Measurements from ENCODE around the gene ZNF280A. TPM values are rescaled to one million over a fixed set of nuclear protein-coding genes. Genes with fewer than 3 reads are reported as not detected.
"Not testable (repeated sequence)": the region's sequence is repeated elsewhere in the genome, so short reads cannot be mapped to it uniquely, and the experiment has no call there.

The ZNF280A gene
- total RNA-seq, 2 donors from 2014 or later = not detected

GRCh38 chr22:22535662-22536061 is 15.6 kb upstream of the ZNF280A start:
- intact Hi-C loops (cut with DNase I) = no loop called here
- Histone ChIP-seq H3K27ac (no peak overlapping the region), H3K4me3 (no peak overlapping the region), H3K9me3 (no peaks in the 10 kb centered on the region), H3K4me1 (replicated peaks) (no peaks in the 10 kb centered on the region), H3K36me3 (no peaks in the 10 kb centered on the region), H3K27me3 (replicated peaks; ENCODE audit: insufficient read depth) (peaks cover 2% of the 10 kb centered on the region)
- TF ChIP-seq POLR2A (IDR thresholded peaks at IDR 0.05) (no peak), CTCF (IDR thresholded peaks at IDR 0.05) (no peak), POLR2AphosphoS5 (IDR thresholded peaks at IDR 0.05) (no peak)
- WGBS = 85% methylated on average over 3 of the region's 3 CpGs
- no peak for DNase-seq (ENCODE audit: low spot score)

GRCh38 chr22:22534604-22535415 is 14.7 kb upstream of the ZNF280A start:
- intact Hi-C loops (cut with DNase I) = no loop called here
- H3K4me3 ChIP-seq = no peak overlapping the region
- no peaks in the 10 kb centered on the region for H3K9me3 ChIP-seq
- no peak for DNase-seq (ENCODE audit: low spot score)
- TF ChIP-seq CTCF (IDR thresholded peaks at IDR 0.05) = no peak
- no peak for TF ChIP-seq POLR2AphosphoS5 (IDR thresholded peaks at IDR 0.05)
- TF ChIP-seq POLR2A (IDR thresholded peaks at IDR 0.05) = no peak
- H3K36me3 ChIP-seq = no peaks in the 10 kb centered on the region
- H3K27ac ChIP-seq = no peak overlapping the region
- peaks cover 2% of the 10 kb centered on the region for H3K27me3 ChIP-seq (replicated peaks; ENCODE audit: insufficient read depth)
- H3K4me1 ChIP-seq (replicated peaks) = no peaks in the 10 kb centered on the region
- WGBS = 86% methylated on average over 9 of the region's 9 CpGs

GRCh38 chr22:22533863-22534262 is 13.8 kb upstream of the ZNF280A start:
- Histone ChIP-seq H3K27me3 (replicated peaks; ENCODE audit: insufficient read depth) (peaks cover 2% of the 10 kb centered on the region), H3K4me3 (no peak overlapping the region), H3K9me3 (no peaks in the 10 kb centered on the region), H3K4me1 (replicated peaks) (no peaks in the 10 kb centered on the region), H3K36me3 (no peaks in the 10 kb centered on the region), H3K27ac (no peak overlapping the region)
- TF ChIP-seq POLR2A (IDR thresholded peaks at IDR 0.05) (no peak), POLR2AphosphoS5 (IDR thresholded peaks at IDR 0.05) (no peak), CTCF (IDR thresholded peaks at IDR 0.05) (no peak)
- intact Hi-C loops (cut with DNase I) = no loop called here
- 82% methylated on average over 5 of the region's 5 CpGs for WGBS
- no peak for DNase-seq (ENCODE audit: low spot score)

- 82% methylated on average over 1 of the region's 1 CpG for whole genome bisulfite sequencing
- H3K27me3 ChIP-seq (replicated peaks; ENCODE audit: insufficient read depth) = peaks cover 2% of the 10 kb centered on the region
- H3K9me3 ChIP-seq = no peaks in the 10 kb centered on the region
- no peaks in the 10 kb centered on the region for H3K4me1 ChIP-seq (replicated peaks)
- intact Hi-C loops (cut with DNase I) = no loop called here
- no peak overlapping the region for H3K27ac ChIP-seq
- TF ChIP-seq POLR2AphosphoS5 (IDR thresholded peaks at IDR 0.05) = no peak
- no peak for TF ChIP-seq CTCF (IDR thresholded peaks at IDR 0.05)
- no peak for TF ChIP-seq POLR2A (IDR thresholded peaks at IDR 0.05)
- no peak overlapping the region for H3K4me3 ChIP-seq
- no peak for DNase-seq (ENCODE audit: low spot score)
- H3K36me3 ChIP-seq = no peaks in the 10 kb centered on the region
Measured at GRCh38 chr22:22533417-22533816, 13.3 kb upstream of the ZNF280A start.

GRCh38 chr22:22532547-22533071 is 12.5 kb upstream of the ZNF280A start:
- DNase-seq (ENCODE audit: low spot score); intact Hi-C loops (cut with DNase I); H3K9me3 ChIP-seq; H3K4me3 ChIP-seq; H3K27ac ChIP-seq; H3K36me3 ChIP-seq; H3K27me3 ChIP-seq (replicated peaks; ENCODE audit: insufficient read depth); H3K4me1 ChIP-seq (replicated peaks): not testable (repeated sequence)
- WGBS = 91% methylated on average over 12 of the region's 12 CpGs

Measured in prostate gland (tissue), 2 donors.